Activated CD8-positive, alpha-beta T cell treated with anti-CD3 and anti-CD28 coated beads for 36 hours (primary cell): Measurements from ENCODE around the gene JTB. TPM values are rescaled to one million over a fixed set of nuclear protein-coding genes. Genes with fewer than 3 reads are reported as not detected.

ENCODE experiments used
- ATAC-seq: fragments of 200-7000 bp; cut with Tn5 transposase; one replicate; pipeline ENCODE4 v1.10.0; 2021; ENCODE audit warnings: mild to moderate bottlenecking, moderate library complexity
- CTCF ChIA-PET: fragments of 350-600 bp; sonication (Branson Sonifier 250); formaldehyde crosslinking; loops from one replicate; lab custom pipeline; 2021; ENCODE audit warnings: antibody characterized with exemption; lab: Charles Lee
- POLR2A ChIA-PET: fragments of 350-600 bp; sonication (Branson Sonifier 250); formaldehyde crosslinking; loops from one replicate; lab custom pipeline; 2021; ENCODE audit warnings: antibody characterized with exemption; lab: Charles Lee
- DNase-seq: peaks from one replicate; pipeline ENCODE4 v3.0.0-alpha.2; 2020
- H3K27ac Mint-ChIP-seq: one replicate; pipeline ENCODE4 v1.8.0; 2021; ENCODE audit warnings: mild to moderate bottlenecking, mixed read lengths
- H3K27me3 Mint-ChIP-seq: one replicate; pipeline ENCODE4 v1.8.0; 2021; ENCODE audit warnings: mixed read lengths
- H3K36me3 Mint-ChIP-seq: one replicate; pipeline ENCODE4 v1.8.0; 2021; ENCODE audit warnings: low read depth, mixed read lengths
- H3K4me1 Mint-ChIP-seq: one replicate; pipeline ENCODE4 v1.8.0; 2021; ENCODE audit warnings: low read depth, mixed read lengths
- H3K4me3 Mint-ChIP-seq: one replicate; pipeline ENCODE4 v1.8.0; 2021; ENCODE audit warnings: mild to moderate bottlenecking, moderate library complexity, mixed read lengths
- H3K9me3 Mint-ChIP-seq: one replicate; pipeline ENCODE4 v1.8.0; 2021; ENCODE audit warnings: mixed read lengths
- intact Hi-C: fragments of 100-400 bp; cut with micrococcal nuclease; formaldehyde crosslinking; loops from one replicate; pipeline ENCODE4 v1.10.0; 2022
- microRNA-seq: library from miRNA; unstranded; fragments of <30 nt; microRNA quantifications from one replicate; pipeline ENCODE4 v1.2.0, GENCODE V29; 2022; ENCODE audit warnings: borderline microRNAs expressed, borderline replicate concordance
- total RNA-seq, 2 experiments: library from RNA; stranded (reverse); gene quantifications; one replicate each; pipeline ENCODE4 v1.2.3, GENCODE V29; 2021
- TF ChIP-seq, protein P1 (sequence below): fragments of 200-600 bp; IDR thresholded peaks from one replicate; pipeline ENCODE4 v1.8.0; 2022; ENCODE audit warnings: antibody characterized with exemption, mild to moderate bottlenecking

Gene JTB
- total RNA-seq, 2 experiments from 2014 or later = 151 to 153 TPM

DNA sequence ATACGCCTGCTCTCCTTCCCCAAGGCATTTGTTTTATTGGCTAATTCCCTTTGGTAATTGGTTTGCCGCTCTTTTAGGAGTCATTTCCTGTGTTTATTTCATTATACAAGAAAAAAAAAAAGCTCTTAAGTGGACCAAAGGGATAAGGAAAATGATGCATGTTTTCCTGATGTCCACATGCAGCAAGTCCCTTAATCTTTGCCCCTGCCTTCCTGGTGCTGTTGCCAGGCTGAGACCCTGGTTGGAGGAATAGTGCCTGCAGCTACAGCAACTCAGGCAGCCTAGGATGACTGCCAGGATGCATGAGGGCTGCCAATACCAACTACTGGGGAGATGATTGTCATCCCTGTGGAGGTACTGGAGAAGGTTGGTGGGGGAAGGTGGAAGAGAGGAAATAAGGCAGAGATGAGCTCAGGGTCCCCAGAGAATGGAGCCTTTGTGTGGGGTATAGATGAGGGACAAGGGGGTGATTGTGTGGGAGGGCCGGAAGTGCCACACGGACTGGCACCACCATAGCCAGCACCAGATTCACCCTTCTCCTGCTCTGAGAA lies 48.6 kb downstream of the JTB start:
- intact Hi-C loops = no loop called here
- Mint-ChIP-seq H3K27ac (peak overlapping the region; percentile 74), H3K27me3 (no peaks in the 10 kb centered on the region), H3K4me3 (no peak overlapping the region), H3K4me1 (peaks cover 14% of the 10 kb centered on the region), H3K36me3 (peaks cover 11% of the 10 kb centered on the region), H3K9me3 (no peaks in the 10 kb centered on the region)
- no peak for ATAC-seq
- DNase-seq = no peak
- TF ChIP-seq, protein P1, sequence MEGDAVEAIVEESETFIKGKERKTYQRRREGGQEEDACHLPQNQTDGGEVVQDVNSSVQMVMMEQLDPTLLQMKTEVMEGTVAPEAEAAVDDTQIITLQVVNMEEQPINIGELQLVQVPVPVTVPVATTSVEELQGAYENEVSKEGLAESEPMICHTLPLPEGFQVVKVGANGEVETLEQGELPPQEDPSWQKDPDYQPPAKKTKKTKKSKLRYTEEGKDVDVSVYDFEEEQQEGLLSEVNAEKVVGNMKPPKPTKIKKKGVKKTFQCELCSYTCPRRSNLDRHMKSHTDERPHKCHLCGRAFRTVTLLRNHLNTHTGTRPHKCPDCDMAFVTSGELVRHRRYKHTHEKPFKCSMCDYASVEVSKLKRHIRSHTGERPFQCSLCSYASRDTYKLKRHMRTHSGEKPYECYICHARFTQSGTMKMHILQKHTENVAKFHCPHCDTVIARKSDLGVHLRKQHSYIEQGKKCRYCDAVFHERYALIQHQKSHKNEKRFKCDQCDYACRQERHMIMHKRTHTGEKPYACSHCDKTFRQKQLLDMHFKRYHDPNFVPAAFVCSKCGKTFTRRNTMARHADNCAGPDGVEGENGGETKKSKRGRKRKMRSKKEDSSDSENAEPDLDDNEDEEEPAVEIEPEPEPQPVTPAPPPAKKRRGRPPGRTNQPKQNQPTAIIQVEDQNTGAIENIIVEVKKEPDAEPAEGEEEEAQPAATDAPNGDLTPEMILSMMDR = no peak
- CTCF ChIA-PET = interaction anchor here (1.1 to 2.4 kb wide), 3 partner anchors 18 to 58 kb away, joined by 3 to 10 read pairs (median 5); partner anchors contain the start of genes DENND4B and RAB13
- POLR2A ChIA-PET = interaction anchor here (1.6 to 2.1 kb wide), 4 partner anchors 10 to 62 kb away, joined by 4 to 20 read pairs (median 12); partner anchors contain the start of genes DENND4B and RPS27

- intact Hi-C loops = no loop called here
- no peaks in the 10 kb centered on the region for H3K9me3 Mint-ChIP-seq
- no peak overlapping the region for H3K4me3 Mint-ChIP-seq
- H3K27ac Mint-ChIP-seq = peak overlapping the region; percentile 74
- H3K4me1 Mint-ChIP-seq = peaks cover 16% of the 10 kb centered on the region
- CTCF ChIA-PET = interaction anchor here (1.2 to 2.4 kb wide), 2 partner anchors 18 to 59 kb away, joined by 5 to 10 read pairs; partner anchors contain the start of gene DENND4B
- no peaks in the 10 kb centered on the region for H3K27me3 Mint-ChIP-seq
- POLR2A ChIA-PET = interaction anchor here (0.7 to 2.1 kb wide), 5 partner anchors 11 to 459 kb away, joined by 3 to 20 read pairs (median 8); partner anchors contain the start of genes DENND4B and RPS27
- TF ChIP-seq, protein P1 = no peak
- no peak for DNase-seq
- peaks cover 9% of the 10 kb centered on the region for H3K36me3 Mint-ChIP-seq
- peak; percentile 32 for ATAC-seq
Observed at GRCh38 chr1:153928245-153928644, 49.2 kb downstream of the JTB start.

- peaks cover 17% of the 10 kb centered on the region for H3K4me1 Mint-ChIP-seq
- intact Hi-C loops = no loop called here
- H3K27ac Mint-ChIP-seq = no peak overlapping the region
- TF ChIP-seq, protein P1 = no peak
- no peak for ATAC-seq
- no peaks in the 10 kb centered on the region for H3K9me3 Mint-ChIP-seq
- CTCF ChIA-PET = interaction anchor here (1.1 to 2.5 kb wide), 2 partner anchors 20 to 130 kb away, joined by 4 to 6 read pairs; partner anchors contain the start of gene DENND4B
- POLR2A ChIA-PET = interaction anchor here (1.6 to 9.9 kb wide), 2 partner anchors 16 to 40 kb away, joined by 5 to 126 read pairs; partner anchors contain the start of gene DENND4B
- peaks cover 9% of the 10 kb centered on the region for H3K36me3 Mint-ChIP-seq
- no peak overlapping the region for H3K4me3 Mint-ChIP-seq
- no peaks in the 10 kb centered on the region for H3K27me3 Mint-ChIP-seq
- DNase-seq = no peak
Observed at GRCh38 chr1:153926405-153926804, 51.1 kb downstream of the JTB start.

Small RNAs within 50 kb of the gene (microRNA-seq; reads per million reads assigned to microRNA genes)
- gene MIR6737 = 1.5 reads per million

Other genes starting within 250 kb of the JTB start
- 10 to 100 TPM; 45.0 to 45.5 TPM for gene INTS3, start 249.6 kb downstream of the JTB start, total RNA-seq
- 1 to 10 TPM; 7.2 to 10.0 TPM for gene SLC27A3, start 202.3 kb downstream of the JTB start, total RNA-seq
- gene GATAD2B, start 54.7 kb downstream of the JTB start, total RNA-seq = 10 to 100 TPM; 59.5 to 59.8 TPM
- 100 to 1,000 TPM; 102 to 107 TPM for gene DENND4B, start 31.0 kb downstream of the JTB start, total RNA-seq
- 10 to 100 TPM; 67.3 to 71.8 TPM for gene CRTC2, start 19.1 kb downstream of the JTB start, total RNA-seq
- gene SLC39A1, start 14.1 kb downstream of the JTB start, total RNA-seq = 10 to 100 TPM; 40.3 to 42.2 TPM
- gene CREB3L4, start 9.8 kb downstream of the JTB start, total RNA-seq = 1 to 10 TPM; 8.3 to 8.8 TPM
- 10 to 100 TPM; 41.7 to 45.6 TPM for gene RAB13, start 8.7 kb upstream of the JTB start, total RNA-seq
- gene RPS27, start 13.1 kb upstream of the JTB start, total RNA-seq = 1,000 to 10,000 TPM; 1,638 to 1,644 TPM
- under 1 TPM in 1 of 2 experiments, not detected in 1; 0.07 TPM for gene NUP210L, start 177.4 kb upstream of the JTB start, total RNA-seq
- gene TPM3, start 214.4 kb upstream of the JTB start, total RNA-seq = 100 to 1,000 TPM; 591 to 597 TPM
- not detected for gene CFAP141, start 228.7 kb upstream of the JTB start, total RNA-seq
- gene UBAP2L, start 243.3 kb upstream of the JTB start, total RNA-seq = 100 to 1,000 TPM; 183 to 195 TPM